K562 (cell line): ENCODE results near the gene KCNE1. TPM values are rescaled to one million over a fixed set of nuclear protein-coding genes. Genes with fewer than 3 reads are reported as not detected.

Experiments
- ATAC-seq: fragments of 200-7000 bp; cut with Tn5 transposase; 3 replicates; pipeline ENCODE4 v1.9.1; 2020; ENCODE audit warnings: moderate library complexity
- BruUV-seq: library from RNA; stranded (reverse); fragments of 400-500 nt; replicated peaks from 2 replicates; lab custom pipeline; 2021; lab: Mats Ljungman, UMichigan
- CTCF ChIA-PET: fragments of 300-600 bp; formaldehyde crosslinking; extraction: SDS; loops from one replicate; lab custom pipeline; 2021; ENCODE audit warnings: low intra/inter-chr PET ratio; lab: Yijun Ruan, JAX
- POLR2A ChIA-PET: fragments of 300-600, 350-650 bp; sonication (Branson Sonifier 250); formaldehyde crosslinking; extraction: SDS; loops from one replicate; lab custom pipeline; 2021; ENCODE audit warnings: antibody characterized with exemption, inconsistent platforms; lab: Yijun Ruan, JAX
- DNase-seq, 4 experiments: peaks; one replicate each; pipeline versions ENCODE4 v3.0.0 to v3.0.0-alpha.2; 2011 to 2018; ENCODE audit warnings: low spot score in 3 of 4, mixed read lengths in 3 of 4; ENCODE audit errors: extremely low read depth in 1 of 4
- FAIRE-seq: peaks from 2 replicates; lab custom pipeline; 2011; peaks lifted over from hg19 to GRCh38; lab: Jason Lieb, UNC
- H2AFZ ChIP-seq: 2 replicates; pipeline ENCODE4 v1.6.0; 2011; ENCODE audit warnings: low read depth, low read length, control low read depth, inconsistent platforms
- H3K27ac ChIP-seq: fragments of 200-600 bp; 3 replicates; pipeline ENCODE4 v1.8.0; 2011; ENCODE audit warnings: low read depth, mild to moderate bottlenecking, control low read depth, inconsistent platforms, low read length, moderate library complexity, mixed read lengths; ENCODE audit errors: extremely low read depth
- H3K27me3 ChIP-seq, 2 experiments: fragments of 300-600 bp in 1 of 2; 2 replicates in 1 of 2; 3 replicates in 1 of 2; pipeline versions ENCODE4 v1.6.0 to v1.8.0; 2011; ENCODE audit warnings: inconsistent platforms in 2 of 2, low read length in 2 of 2, mild to moderate bottlenecking in 1 of 2, mixed read lengths in 1 of 2, moderate library complexity in 1 of 2; ENCODE audit not compliant: control insufficient read depth in 2 of 2, insufficient read depth in 2 of 2
- H3K36me3 ChIP-seq: fragments of 300-600 bp; 3 replicates; pipeline ENCODE4 v1.8.0; 2011; ENCODE audit warnings: mild to moderate bottlenecking, low read length, inconsistent platforms; ENCODE audit not compliant: control insufficient read depth, insufficient read depth
- H3K4me1 ChIP-seq, 2 experiments: fragments of 200-600 bp in 1 of 2; replicated peaks in 1 of 2; 2 replicates in 1 of 2; 3 replicates in 1 of 2; pipeline versions ENCODE4 v1.5.1 to v1.8.0; 2011; ENCODE audit warnings: inconsistent platforms in 2 of 2, low read length in 2 of 2, mild to moderate bottlenecking in 1 of 2, mixed read lengths in 1 of 2, moderate library complexity in 1 of 2; ENCODE audit not compliant: control insufficient read depth in 2 of 2, insufficient read depth in 2 of 2
- H3K4me2 ChIP-seq: 2 replicates; pipeline ENCODE4 v1.6.1; 2011; ENCODE audit warnings: low read length, control low read depth, inconsistent platforms, mixed read lengths; ENCODE audit not compliant: insufficient read depth
- H3K4me3 ChIP-seq: fragments of 200-600 bp; sonication (generic), shearing (Covaris generic); 2 replicates; pipeline ENCODE4 v1.5.1; 2016; ENCODE audit warnings: control low read depth, inconsistent platforms
- H3K79me2 ChIP-seq: fragments of 200-600 bp; 3 replicates; pipeline ENCODE4 v1.8.0; 2011; ENCODE audit warnings: low read length, inconsistent platforms; ENCODE audit not compliant: control insufficient read depth, insufficient read depth
- H3K9ac ChIP-seq, 2 experiments: 2 replicates each; pipeline versions ENCODE4 v1.6.0 to v1.6.1; 2011; ENCODE audit warnings: low read depth in 2 of 2, low read length in 2 of 2, control low read depth in 1 of 2, inconsistent platforms in 1 of 2, mild to moderate bottlenecking in 1 of 2, mixed read lengths in 1 of 2; ENCODE audit not compliant: insufficient read depth in 1 of 2
- H3K9me1 ChIP-seq: one replicate; pipeline ENCODE4 v1.6.0; 2011; ENCODE audit warnings: inconsistent platforms, mild to moderate bottlenecking, low read length, moderate library complexity; ENCODE audit not compliant: control insufficient read depth, insufficient read depth
- H3K9me3 ChIP-seq: replicated peaks from 2 replicates; pipeline ENCODE4 v1.5.1; 2011; ENCODE audit warnings: low read depth, low read length, inconsistent platforms; ENCODE audit not compliant: control insufficient read depth, insufficient read depth
- H4K20me1 ChIP-seq: replicated peaks from 2 replicates; pipeline ENCODE4 v1.6.1; 2011; ENCODE audit warnings: low read length, inconsistent platforms, mixed read lengths; ENCODE audit not compliant: control insufficient read depth, insufficient read depth
- BACH1 ChIP-seq: fragments of 200-800 bp; sonication (Bioruptor generic); IDR thresholded peaks from 2 replicates; pipeline ENCODE4 v1.6.1; 2016; ENCODE audit warnings: missing genetic modification characterization, missing compliant biosample characterization
- BRCA1 ChIP-seq, 2 experiments: fragments of 450-650 bp in 1 of 2; sonication (generic) in 1 of 2; formaldehyde crosslinking in 1 of 2; IDR thresholded peaks; 2 replicates each; pipeline versions ENCODE4 v1.5.0 to v1.6.1; 2017 to 2020; ENCODE audit warnings: mild to moderate bottlenecking in 1 of 2, missing genetic modification reagents in 1 of 2
- CBX2 ChIP-seq: fragments of 200-600 bp; sonication (generic); IDR thresholded peaks from one replicate; pipeline ENCODE4 v1.6.1; 2012; ENCODE audit warnings: mild to moderate bottlenecking, low read length, inconsistent platforms; ENCODE audit not compliant: insufficient read depth, poor library complexity, severe bottlenecking
- GTF2F1 ChIP-seq: IDR thresholded peaks from 2 replicates; pipeline ENCODE4 v1.6.1; 2011; ENCODE audit warnings: low read depth, low read length, improper control_type of control experiment
- HNRNPUL1 ChIP-seq: fragments of 200-400 bp; formaldehyde crosslinking; IDR thresholded peaks from 2 replicates; pipeline ENCODE4 v1.6.1; 2017; ENCODE audit warnings: low read length
- MTA3 ChIP-seq: fragments of 450-650 bp; formaldehyde crosslinking; IDR thresholded peaks from 2 replicates; pipeline ENCODE4 v1.6.1; 2017; ENCODE audit warnings: mild to moderate bottlenecking, borderline replicate concordance
- NEUROD1 ChIP-seq: fragments of 150-350 bp; IDR thresholded peaks from 2 replicates; pipeline ENCODE4 v1.6.1; 2014; ENCODE audit warnings: borderline replicate concordance, low read length, low read depth; ENCODE audit not compliant: partially characterized antibody
- SAFB2 ChIP-seq: fragments of 200-400 bp; formaldehyde crosslinking; IDR thresholded peaks from 2 replicates; pipeline ENCODE4 v1.6.1; 2018; ENCODE audit warnings: borderline replicate concordance, low read length, low read depth, moderate library complexity; ENCODE audit not compliant: severe bottlenecking
- SIX5 ChIP-seq, 2 experiments: IDR thresholded peaks; 2 replicates each; pipeline ENCODE4 v1.6.1; 2011; ENCODE audit warnings: low read length in 2 of 2, borderline replicate concordance in 1 of 2, low read depth in 1 of 2, mild to moderate bottlenecking in 1 of 2, moderate library complexity in 1 of 2; ENCODE audit not compliant: insufficient read depth in 1 of 2
- SNRNP70 ChIP-seq: fragments of 200-400 bp; formaldehyde crosslinking; optimal IDR thresholded peaks from 2 replicates; pipeline ENCODE3; 2017; ENCODE audit warnings: low read depth, low read length
- SRF ChIP-seq, 2 experiments: fragments of 250-450, 450-650 bp in 1 of 2; sonication (Bioruptor Pico) in 1 of 2; sonication (generic) in 1 of 2; formaldehyde crosslinking; IDR thresholded peaks; 2 replicates each; pipeline versions ENCODE4 v1.5.0 to v1.5.1; 2020 to 2022; ENCODE audit warnings: mild to moderate bottlenecking in 1 of 2, missing genetic modification reagents in 1 of 2
- ZNF143 ChIP-seq: sonication (generic); formaldehyde crosslinking; IDR thresholded peaks from 2 replicates; pipeline ENCODE4 v1.9.0; 2022; ENCODE audit warnings: mild to moderate bottlenecking, missing genetic modification reagents
- in situ Hi-C: fragments of 300-500 bp; cut with MboI; formaldehyde crosslinking; loops from 4 replicates; pipeline ENCODE4 v1.15.0; 2018; ENCODE audit warnings: inconsistent platforms, mixed read lengths
- intact Hi-C: fragments of 100-400 bp; cut with micrococcal nuclease; formaldehyde crosslinking; loops from 2 replicates; pipeline ENCODE4 v1.14.2; 2022
- polyA plus RNA-seq, 8 experiments: library from polyadenylated mRNA; depleted of rRNA in 4 of 8; stranded (reverse) in 5 of 8; unstranded in 3 of 8; fragments of >200 nt; fragmentation: Nextera tagmentation in 2 of 8; fragmentation: Illumina TruSeq in 1 of 8; extraction: Ambion mirVana in 2 of 8; extraction: Trizol in 1 of 8; gene quantifications; 2 replicates each; pipeline versions ENCODE4 v1.2.1 to v1.2.3, GENCODE V29; 2011 to 2014; ENCODE audit warnings: inconsistent platforms in 1 of 8, missing spikeins in 1 of 8
- total RNA-seq, 7 experiments: library from RNA; depleted of rRNA in 6 of 7; stranded (reverse); fragments of >200 nt in 6 of 7; fragmentation: Illumina TruSeq in 2 of 7; extraction: Trizol in 2 of 7; gene quantifications; 2 replicates each; pipeline versions ENCODE4 v1.2.1 to v1.2.3, GENCODE V29; 2011 to 2021; ENCODE audit warnings: low replicate concordance in 1 of 7
- TF ChIP-seq, protein P1 (sequence below): fragments of 250-450 bp; sonication (Bioruptor Pico); IDR thresholded peaks from 2 replicates; pipeline ENCODE4 v1.9.0; 2021; ENCODE audit warnings: mild to moderate bottlenecking, inconsistent platforms

Gene KCNE1
- total and polyA plus RNA-seq, 9 of the 15 experiments (the other 6 are each of a cell fraction or from before 2014, with no cell fraction given), result 0.05 to 0.22 (median 0.11) TPM; not detected in 3

DNA sequence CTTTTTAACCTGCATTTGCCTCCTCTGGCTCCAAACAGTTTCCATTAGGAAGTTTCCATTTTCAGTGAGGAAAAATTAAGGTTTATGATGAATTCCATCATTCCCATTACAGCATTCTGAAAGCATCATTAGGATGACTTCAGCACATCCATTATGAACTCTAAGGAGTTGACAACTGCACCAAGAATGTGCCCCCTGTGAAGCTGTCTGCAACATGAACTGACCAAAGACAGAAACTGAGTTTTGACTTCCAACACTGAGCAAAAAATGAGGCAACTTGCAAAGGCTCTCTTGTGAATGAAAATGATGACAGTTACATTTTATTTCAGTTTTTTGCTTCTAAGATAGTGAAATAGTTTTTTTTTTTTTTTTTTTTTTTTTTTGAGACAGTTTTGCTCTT lies 18.3 kb upstream of the KCNE1 start:
- Histone ChIP-seq H2AFZ (no peak overlapping the region), H3K27ac (no peak overlapping the region), H3K36me3 (no peaks in the 10 kb centered on the region), H3K9me3 (no peaks in the 10 kb centered on the region), H3K9ac (no peak overlapping the region), H3K79me2 (no peaks in the 10 kb centered on the region), H3K4me2 (no peak overlapping the region), H3K27me3 (peaks cover 3 to 18% of the 10 kb centered on the region in 2 experiments; a peak in 4 of 5 replicates), H4K20me1 (no peaks in the 10 kb centered on the region), H3K4me3 (no peak overlapping the region), H3K4me1 (no peaks in the 10 kb centered on the region; a peak in 1 of 5 replicates), H3K9me1 (no peaks in the 10 kb centered on the region)
- FAIRE-seq, result no peak
- CTCF ChIA-PET, result interaction anchor here (0.8 kb wide), 1 partner anchor 24 kb away, joined by 3 read pairs; no protein-coding TSS in a partner anchor
- intact Hi-C loops (no loop called here), in situ Hi-C loops (no loop called here)
- POLR2A ChIA-PET, result no interaction called here
- no TSS peak for BruUV-seq
- no peak for DNase-seq
- no peak for ATAC-seq
- no peak for TF ChIP-seq ZNF143 (CRISPR knock-in tag)
- no peak for TF ChIP-seq MTA3
- TF ChIP-seq SRF (CRISPR knock-in tag; IDR thresholded peaks at IDR 0.05), result no peak
- no peak for TF ChIP-seq SIX5 (IDR thresholded peaks at IDR 0.05; ENCODE audit: borderline replicate concordance in 1 of 2, insufficient read depth in 1 of 2, low read depth in 1 of 2, low read length in 2 of 2)
- no peak for TF ChIP-seq BRCA1 (IDR thresholded peaks at IDR 0.05)
- no peak for TF ChIP-seq BRCA1 (CRISPR knock-in tag; IDR thresholded peaks at IDR 0.05)
- TF ChIP-seq SNRNP70, result no peak
- no peak for TF ChIP-seq HNRNPUL1
- no peak for TF ChIP-seq BACH1 (tag)
- no peak for TF ChIP-seq GTF2F1
- no peak for TF ChIP-seq NEUROD1
- TF ChIP-seq CBX2, result no peak
- TF ChIP-seq SAFB2, result no peak
- TF ChIP-seq, protein P1, sequence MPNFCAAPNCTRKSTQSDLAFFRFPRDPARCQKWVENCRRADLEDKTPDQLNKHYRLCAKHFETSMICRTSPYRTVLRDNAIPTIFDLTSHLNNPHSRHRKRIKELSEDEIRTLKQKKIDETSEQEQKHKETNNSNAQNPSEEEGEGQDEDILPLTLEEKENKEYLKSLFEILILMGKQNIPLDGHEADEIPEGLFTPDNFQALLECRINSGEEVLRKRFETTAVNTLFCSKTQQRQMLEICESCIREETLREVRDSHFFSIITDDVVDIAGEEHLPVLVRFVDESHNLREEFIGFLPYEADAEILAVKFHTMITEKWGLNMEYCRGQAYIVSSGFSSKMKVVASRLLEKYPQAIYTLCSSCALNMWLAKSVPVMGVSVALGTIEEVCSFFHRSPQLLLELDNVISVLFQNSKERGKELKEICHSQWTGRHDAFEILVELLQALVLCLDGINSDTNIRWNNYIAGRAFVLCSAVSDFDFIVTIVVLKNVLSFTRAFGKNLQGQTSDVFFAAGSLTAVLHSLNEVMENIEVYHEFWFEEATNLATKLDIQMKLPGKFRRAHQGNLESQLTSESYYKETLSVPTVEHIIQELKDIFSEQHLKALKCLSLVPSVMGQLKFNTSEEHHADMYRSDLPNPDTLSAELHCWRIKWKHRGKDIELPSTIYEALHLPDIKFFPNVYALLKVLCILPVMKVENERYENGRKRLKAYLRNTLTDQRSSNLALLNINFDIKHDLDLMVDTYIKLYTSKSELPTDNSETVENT, result no peak
